ENCODE measurements around the gene HOXA10. TPM values are rescaled to one million over a fixed set of nuclear protein-coding genes. Genes with fewer than 3 reads are reported as not detected.
A peak's percentile ranks its signal among the peaks of the same experiment; 100 is the strongest.

HOXA10 gene
- total and polyA plus RNA-seq, 2 experiments from 2014 or later: 7.7 to 15.1 TPM

GRCh38 chr7:27187475-27188385 is 13.6 kb upstream of the HOXA10 start:
- Histone ChIP-seq H3K9me3 (ENCODE audit: low read depth) (no peaks in the 10 kb centered on the region), H3K4me2 (peak overlapping the region; percentile 96), H4K20me1 (ENCODE audit: insufficient read depth, poor library complexity, severe bottlenecking) (no peaks in the 10 kb centered on the region), H3K4me3 (peak overlapping the region; percentile 38), H3K4me1 (ENCODE audit: insufficient read depth) (peaks cover 36% of the 10 kb centered on the region), H3K9me2 (replicated peaks; ENCODE audit: insufficient read depth) (no peaks in the 10 kb centered on the region), H2AFZ (no peak overlapping the region), H3K27ac (peak overlapping the region; percentile 97), H3K27me3 (peaks cover 95% of the 10 kb centered on the region), H3K79me2 (peaks cover 95% of the 10 kb centered on the region), H3K36me3 (replicated peaks; ENCODE audit: insufficient read depth, low read depth) (no peaks in the 10 kb centered on the region)
- no peak for DNase-seq (ENCODE audit: low spot score)
- 11% methylated on average over 42 of the region's 46 CpGs for WGBS (ENCODE audit: low lambda C conversion rate, missing lambda C conversion rate)
- peak; percentile 87 for TF ChIP-seq EZH2 (IDR thresholded peaks at IDR 0.05; ENCODE audit: borderline replicate concordance)
- TF ChIP-seq CTCF (IDR thresholded peaks at IDR 0.05; ENCODE audit: poor library complexity): no peak
- TF ChIP-seq EZH2phosphoT487 (IDR thresholded peaks at IDR 0.05; ENCODE audit: low read depth, severe bottlenecking, unreplicated experiment): peak; percentile 54

DNA sequence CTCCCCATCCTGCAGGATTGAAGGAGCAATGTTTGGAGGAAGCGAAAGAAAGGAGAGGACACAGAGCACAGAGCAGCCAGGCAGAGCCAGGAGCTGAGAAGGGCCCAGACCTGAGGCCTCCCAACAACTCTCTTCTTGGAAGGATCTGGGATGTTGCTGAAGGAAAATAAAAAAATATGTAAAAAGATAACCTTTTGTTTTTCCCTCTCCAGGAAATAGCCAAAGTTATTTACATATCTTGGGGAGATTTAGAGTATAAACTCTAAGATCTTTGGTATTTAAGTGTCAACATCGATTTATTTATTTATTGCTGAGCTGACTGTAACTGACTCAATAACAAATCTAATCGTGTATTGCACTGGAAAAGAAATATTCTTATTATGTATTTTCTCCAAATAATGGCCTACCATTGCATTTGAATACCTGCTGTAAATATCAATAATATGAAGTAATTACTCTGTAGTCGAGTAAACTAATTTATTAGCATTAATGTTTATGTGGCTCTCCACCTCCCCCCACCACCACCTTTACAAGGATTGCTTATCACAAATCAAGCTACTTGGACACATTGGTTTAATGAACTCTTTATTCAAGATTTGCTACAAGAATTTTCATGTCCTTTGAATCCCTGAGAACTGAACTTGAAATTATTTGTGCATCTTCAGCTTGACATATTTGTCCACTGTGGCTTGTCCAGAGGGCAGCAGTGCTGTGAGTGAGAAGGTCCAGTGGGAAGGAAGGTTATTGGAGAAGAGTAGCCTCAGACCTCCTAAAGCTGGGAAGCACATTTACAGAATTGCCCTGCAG is 12.8 kb upstream of the HOXA10 start:
- 33% methylated on average over 4 of the region's 4 CpGs for WGBS (ENCODE audit: low lambda C conversion rate, missing lambda C conversion rate)
- Histone ChIP-seq H3K4me3 (peak overlapping the region; percentile 46), H3K9me2 (replicated peaks; ENCODE audit: insufficient read depth) (no peaks in the 10 kb centered on the region), H3K36me3 (replicated peaks; ENCODE audit: insufficient read depth, low read depth) (no peaks in the 10 kb centered on the region), H2AFZ (no peak overlapping the region), H3K4me2 (peak overlapping the region; percentile 96), H3K79me2 (peaks cover 95% of the 10 kb centered on the region), H3K9me3 (ENCODE audit: low read depth) (no peaks in the 10 kb centered on the region), H4K20me1 (ENCODE audit: insufficient read depth, poor library complexity, severe bottlenecking) (no peaks in the 10 kb centered on the region), H3K4me1 (ENCODE audit: insufficient read depth) (peaks cover 39% of the 10 kb centered on the region), H3K27me3 (peaks cover 97% of the 10 kb centered on the region), H3K27ac (peak overlapping the region; percentile 97)
- no peak for TF ChIP-seq EZH2 (IDR thresholded peaks at IDR 0.05; ENCODE audit: borderline replicate concordance)
- TF ChIP-seq CTCF (IDR thresholded peaks at IDR 0.05; ENCODE audit: poor library complexity): no peak
- peak; percentile 9 for TF ChIP-seq EZH2phosphoT487 (IDR thresholded peaks at IDR 0.05; ENCODE audit: low read depth, severe bottlenecking, unreplicated experiment)
- DNase-seq (ENCODE audit: low spot score): no peak

- peak overlapping the region; percentile 97 for H3K27ac ChIP-seq
- no peak for TF ChIP-seq CTCF (IDR thresholded peaks at IDR 0.05; ENCODE audit: poor library complexity)
- TF ChIP-seq EZH2 (IDR thresholded peaks at IDR 0.05; ENCODE audit: borderline replicate concordance): peak; percentile 60
- TF ChIP-seq EZH2phosphoT487 (IDR thresholded peaks at IDR 0.05; ENCODE audit: low read depth, severe bottlenecking, unreplicated experiment): peak; percentile 10
- no peaks in the 10 kb centered on the region for H3K9me2 ChIP-seq (replicated peaks; ENCODE audit: insufficient read depth)
- H3K4me2 ChIP-seq: peak overlapping the region; percentile 96
- H3K27me3 ChIP-seq: peaks cover 94% of the 10 kb centered on the region
- WGBS (ENCODE audit: low lambda C conversion rate, missing lambda C conversion rate): 3% methylated on average over 24 of the region's 24 CpGs
- peaks cover 94% of the 10 kb centered on the region for H3K79me2 ChIP-seq
- peaks cover 39% of the 10 kb centered on the region for H3K4me1 ChIP-seq (ENCODE audit: insufficient read depth)
- H4K20me1 ChIP-seq (ENCODE audit: insufficient read depth, poor library complexity, severe bottlenecking): no peaks in the 10 kb centered on the region
- peak overlapping the region; percentile 4 for H2AFZ ChIP-seq
- no peaks in the 10 kb centered on the region for H3K36me3 ChIP-seq (replicated peaks; ENCODE audit: insufficient read depth, low read depth)
- H3K4me3 ChIP-seq: peak overlapping the region; percentile 46
- no peak for DNase-seq (ENCODE audit: low spot score)
- no peaks in the 10 kb centered on the region for H3K9me3 ChIP-seq (ENCODE audit: low read depth)
These were observed 11.9 kb upstream of the HOXA10 start for GRCh38 chr7:27185854-27186667.
